AG09319 (cell line): ENCODE measurements around the gene STAM.
"Not testable (repeated sequence)": the region's sequence is repeated elsewhere in the genome, so short reads cannot be mapped to it uniquely, and the experiment has no call there.

ENCODE experiments used
- DNase-seq: peaks from one replicate; pipeline ENCODE4 v3.0.0-alpha.2; 2010; ENCODE audit warnings: low read depth; ENCODE audit errors: extremely low read depth
- CTCF ChIP-seq: IDR thresholded peaks from 2 replicates; pipeline ENCODE4 v1.5.1; 2011; ENCODE audit warnings: low read depth, mild to moderate bottlenecking, inconsistent platforms, low read length, moderate library complexity

The STAM gene

DNA sequence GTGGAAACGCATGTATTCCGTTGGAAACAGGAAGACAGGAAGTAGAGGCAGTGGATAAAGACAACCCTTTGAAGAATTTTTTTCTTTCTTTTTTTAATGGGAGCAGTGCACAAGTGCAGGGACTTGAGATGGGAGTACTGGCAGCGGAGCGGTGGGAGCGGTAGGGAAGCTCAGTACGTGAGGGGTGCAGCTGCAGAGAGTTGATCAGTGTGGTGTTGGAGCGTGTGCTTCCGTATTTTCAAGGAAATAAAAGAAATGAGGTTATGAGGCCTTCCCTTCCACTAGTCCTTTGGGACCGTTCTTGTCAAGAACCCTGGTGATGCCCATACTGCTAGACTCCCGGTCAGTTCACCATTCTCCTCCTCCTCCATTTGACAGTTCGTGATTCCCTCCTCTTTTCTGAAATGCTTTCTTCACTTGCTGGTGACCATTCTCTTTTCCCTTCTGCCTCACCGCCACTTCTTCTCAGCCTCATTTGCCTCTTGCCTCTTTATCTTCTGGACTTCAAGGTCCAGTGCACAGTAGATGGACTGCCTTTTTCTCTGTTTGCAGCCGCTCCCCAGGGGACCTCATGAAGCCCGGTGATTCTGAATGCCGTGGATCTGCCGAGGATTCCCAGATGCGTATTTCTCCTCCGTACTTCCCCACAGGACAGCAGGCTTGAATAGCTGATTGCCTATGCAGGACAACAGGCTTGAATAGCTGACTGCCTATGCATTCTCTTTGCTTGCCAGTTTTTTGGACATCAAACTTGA, 68.9 kb downstream of the STAM start:
- no peak for TF ChIP-seq CTCF

DNA sequence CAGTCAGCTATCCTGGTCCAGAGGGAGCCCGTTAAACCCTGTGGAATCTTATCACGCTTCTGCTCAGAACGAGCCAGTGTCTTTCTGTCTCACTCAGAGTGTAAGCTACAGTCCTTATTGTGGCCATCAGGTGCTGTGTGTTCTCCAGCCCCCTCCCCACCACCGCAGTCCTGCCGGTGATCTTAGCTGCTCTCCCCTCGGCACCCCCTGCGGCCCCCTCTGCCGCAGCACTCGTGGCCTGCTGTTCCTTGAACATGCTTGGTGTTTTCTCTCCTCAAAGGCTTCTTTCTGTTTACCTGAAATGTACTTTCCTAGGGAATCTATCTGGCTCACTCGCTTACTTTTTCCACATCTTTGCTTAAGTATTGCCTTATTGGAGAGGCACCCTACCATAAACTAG, 69.8 kb downstream of the STAM start:
- no peak for TF ChIP-seq CTCF
- DNase-seq, result no peak

More for the DNA sequence above, 68.9 kb downstream of the STAM start:
- DNase-seq, result no peak

DNA sequence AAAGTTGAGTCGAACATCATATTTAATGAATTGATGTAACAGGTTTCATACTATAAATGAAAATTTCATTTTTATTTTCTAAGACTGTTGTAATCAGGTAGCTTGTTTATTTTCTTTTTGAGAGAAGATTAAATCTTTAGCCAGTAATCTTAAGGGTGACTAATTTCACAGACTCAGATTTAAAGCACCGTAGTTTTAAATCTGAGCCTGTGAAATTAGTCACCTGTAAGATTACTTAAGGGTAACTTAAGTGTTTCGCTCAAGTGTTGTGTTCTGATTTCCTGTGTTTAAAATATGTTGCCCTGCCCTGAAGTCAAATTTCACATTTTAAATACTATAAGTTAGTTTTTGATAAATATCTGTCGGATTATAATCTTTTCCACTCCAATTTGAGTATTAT, 72.2 kb downstream of the STAM start:
- DNase-seq, result no peak
- TF ChIP-seq CTCF, result no peak

- not testable (repeated sequence) for DNase-seq
These were observed 78.5 kb downstream of the STAM start for GRCh38 chr10:17722317-17723014.

DNA sequence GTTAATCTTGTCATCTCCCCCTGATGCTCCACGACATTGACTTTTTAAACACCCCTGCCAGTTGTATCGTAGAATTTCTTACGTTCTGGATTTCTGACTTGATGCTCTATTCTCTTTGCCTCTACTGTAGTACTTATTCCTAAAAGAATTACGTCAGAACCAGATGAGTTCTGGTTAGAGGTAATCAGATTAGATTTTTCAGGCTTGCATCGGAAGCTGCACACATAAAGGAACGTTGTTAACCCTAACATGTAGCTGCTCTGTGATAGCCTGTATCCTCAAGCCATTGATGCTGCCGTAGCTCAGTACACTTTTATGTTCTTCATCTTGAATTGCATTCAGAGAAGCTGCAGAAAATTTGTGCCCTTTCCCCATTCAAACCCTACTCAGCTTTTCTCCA, 81.8 kb downstream of the STAM start:
- no peak for DNase-seq
- no peak for TF ChIP-seq CTCF

DNA sequence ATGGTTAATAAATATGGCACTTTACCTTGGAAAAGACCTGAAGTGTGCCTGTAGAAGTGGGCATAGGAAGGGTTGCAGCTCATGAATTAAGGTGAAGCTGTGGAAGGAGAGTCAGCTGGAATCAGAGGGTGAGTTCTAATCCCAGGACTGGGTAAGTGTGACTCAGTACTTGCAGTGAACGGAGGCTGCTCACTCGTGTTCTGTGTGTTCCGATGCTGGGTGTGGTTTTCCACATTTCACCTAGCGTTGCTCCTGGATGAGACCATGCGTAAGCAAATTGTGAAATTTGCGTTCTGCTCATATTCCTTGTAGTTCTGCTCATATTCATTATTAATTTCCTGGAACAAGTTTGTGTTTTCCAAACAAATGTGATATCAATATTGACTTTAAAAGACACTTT, 85.7 kb downstream of the STAM start:
- DNase-seq, result no peak
- TF ChIP-seq CTCF, result no peak

GRCh38 chr10:17730667-17731066, 86.7 kb downstream of the STAM start:
- no peak for TF ChIP-seq CTCF
- no peak for DNase-seq
